Uterus (tissue), 4 donors: ENCODE results near the gene NR3C2. TPM values are rescaled to one million over a fixed set of nuclear protein-coding genes. Genes with fewer than 3 reads are reported as not detected.

Experiments
- DNase-seq, 2 donors: peaks; one replicate each; pipeline ENCODE4 v3.0.0-alpha.2; 2019 to 2020
- H3K27ac ChIP-seq, 2 donors: fragments of 200-600 bp; sonication (generic); 1 replicate in 1 of 2; 2 replicates in 1 of 2; pipeline ENCODE4 v1.5.1; 2016 to 2018
- H3K27me3 ChIP-seq, 2 donors: fragments of 200-600 bp; sonication (generic); one replicate each; pipeline ENCODE4 v1.5.1; 2018 to 2019; ENCODE audit warnings: control low read depth in 1 of 2
- H3K36me3 ChIP-seq, 2 donors: fragments of 200-600 bp; sonication (generic); one replicate each; pipeline ENCODE4 v1.5.1; 2019; ENCODE audit warnings: control low read depth in 1 of 2
- H3K4me1 ChIP-seq, 2 donors: fragments of 200-600 bp; sonication (generic); one replicate each; pipeline ENCODE4 v1.5.1; 2018 to 2019; ENCODE audit warnings: control low read depth in 1 of 2
- H3K4me3 ChIP-seq, 2 donors: fragments of 200-600 bp; sonication (generic); 1 replicate in 1 of 2; 2 replicates in 1 of 2; pipeline ENCODE4 v1.5.1; 2018 to 2019; ENCODE audit warnings: mild to moderate bottlenecking in 1 of 2
- H3K9me3 ChIP-seq, 2 donors: fragments of 200-600 bp; sonication (generic); one replicate each; pipeline ENCODE4 v1.5.1; 2019; ENCODE audit warnings: control low read depth in 1 of 2
- CTCF ChIP-seq, 4 experiments: fragments of 200-600 bp in 2 of 4; fragments of 450-650 bp in 2 of 4; sonication (generic) in 2 of 4; IDR thresholded peaks; one replicate each; pipeline ENCODE4 v1.5.1; 2016 to 2019; ENCODE audit warnings: antibody characterized with exemption in 4 of 4, mild to moderate bottlenecking in 2 of 4, moderate library complexity in 1 of 4
- POLR2A ChIP-seq, 2 donors: fragments of 450-650 bp; IDR thresholded peaks; one replicate each; pipeline ENCODE4 v1.6.1; 2016; ENCODE audit warnings: antibody characterized with exemption in 2 of 2, mild to moderate bottlenecking in 1 of 2, moderate library complexity in 1 of 2
- intact Hi-C: fragments of 100-400 bp; cut with DNase I; formaldehyde crosslinking; loops from one replicate; pipeline ENCODE4 v1.15.1; 2023; ENCODE audit warnings: low total_unique reads
- total RNA-seq, 4 donors: library from RNA; depleted of rRNA in 3 of 4; stranded (reverse); fragments of >200 nt in 3 of 4; gene quantifications; one replicate each; pipeline versions ENCODE4 v1.1.0 to v1.2.4, GENCODE V29; 2014 to 2023
- donor health status: DM: yes; HTN: yes; CAD: no.

Gene NR3C2
- total RNA-seq, 4 donors from 2014 or later: 10.0 to 46.7 (median 12.5) TPM

GRCh38 chr4:148162991-148163390 is 279.2 kb downstream of the NR3C2 start:
- peaks cover 0 to 6% of the 10 kb centered on the region in 2 donors for H3K4me1 ChIP-seq
- H3K27me3 ChIP-seq: no peaks in the 10 kb centered on the region
- H3K4me3 ChIP-seq: no peak overlapping the region
- TF ChIP-seq POLR2A (IDR thresholded peaks at IDR 0.05): no peak
- no peak for TF ChIP-seq CTCF (IDR thresholded peaks at IDR 0.05)
- intact Hi-C loops: no loop called here
- no peaks in the 10 kb centered on the region for H3K9me3 ChIP-seq
- DNase-seq: no peak
- H3K36me3 ChIP-seq: no peaks in the 10 kb centered on the region
- H3K27ac ChIP-seq: no peak overlapping the region

- intact Hi-C loops: no loop called here
- H3K27me3 ChIP-seq: no peaks in the 10 kb centered on the region
- H3K4me1 ChIP-seq: peaks cover 0 to 6% of the 10 kb centered on the region in 2 donors
- DNase-seq: no peak
- H3K4me3 ChIP-seq: no peak overlapping the region
- H3K27ac ChIP-seq: no peak overlapping the region
- no peaks in the 10 kb centered on the region for H3K9me3 ChIP-seq
- no peak for TF ChIP-seq POLR2A (IDR thresholded peaks at IDR 0.05)
- no peak for TF ChIP-seq CTCF (IDR thresholded peaks at IDR 0.05)
- no peaks in the 10 kb centered on the region for H3K36me3 ChIP-seq
These were observed 279.7 kb downstream of the NR3C2 start for GRCh38 chr4:148162519-148162918.

- Histone ChIP-seq H3K4me3 (no peak overlapping the region), H3K27me3 (no peaks in the 10 kb centered on the region), H3K4me1 (peaks cover 0 to 6% of the 10 kb centered on the region in 2 donors), H3K36me3 (no peaks in the 10 kb centered on the region), H3K9me3 (no peaks in the 10 kb centered on the region), H3K27ac (no peak overlapping the region)
- intact Hi-C loops: no loop called here
- TF ChIP-seq CTCF (IDR thresholded peaks at IDR 0.05) (no peak), POLR2A (IDR thresholded peaks at IDR 0.05) (no peak)
- no peak for DNase-seq
These were observed 280.6 kb downstream of the NR3C2 start for GRCh38 chr4:148161601-148162000.

- no peak for TF ChIP-seq POLR2A (IDR thresholded peaks at IDR 0.05)
- no peak for TF ChIP-seq CTCF (IDR thresholded peaks at IDR 0.05)
- no peak overlapping the region for H3K27ac ChIP-seq
- no peak for DNase-seq
- no peak overlapping the region for H3K4me3 ChIP-seq
- intact Hi-C loops: no loop called here
- H3K27me3 ChIP-seq: no peaks in the 10 kb centered on the region
- H3K36me3 ChIP-seq: no peaks in the 10 kb centered on the region
- H3K9me3 ChIP-seq: no peaks in the 10 kb centered on the region
- H3K4me1 ChIP-seq: no peaks in the 10 kb centered on the region
These were observed 282.4 kb downstream of the NR3C2 start for GRCh38 chr4:148159793-148160192.

GRCh38 chr4:148154769-148155168 is 287.4 kb downstream of the NR3C2 start:
- Histone ChIP-seq H3K27ac (no peak overlapping the region), H3K9me3 (no peaks in the 10 kb centered on the region), H3K36me3 (no peaks in the 10 kb centered on the region), H3K27me3 (no peaks in the 10 kb centered on the region), H3K4me3 (no peak overlapping the region), H3K4me1 (no peaks in the 10 kb centered on the region)
- TF ChIP-seq POLR2A (IDR thresholded peaks at IDR 0.05) (no peak), CTCF (IDR thresholded peaks at IDR 0.05) (no peak)
- intact Hi-C loops: no loop called here
- no peak for DNase-seq
